ENCODE measurements around the gene RBMS1. TPM values are rescaled to one million over a fixed set of nuclear protein-coding genes. Genes with fewer than 3 reads are reported as not detected.
A peak's percentile ranks its signal among the peaks of the same experiment; 100 is the strongest.

The RBMS1 gene
- polyA plus RNA-seq, 2 of the 4 experiments (the other 2 are of a cell fraction) = 51.9 to 108 TPM

- ATAC-seq (no peak), FAIRE-seq (no peak), DNase-seq (ENCODE audit: low read depth in 1 of 2, low spot score in 1 of 2) (no peak)
- Histone ChIP-seq H3K4me2 (peak overlapping the region; percentile 73), H3K4me3 (no peak overlapping the region), H3K27ac (peak overlapping the region; percentile 88 to 97), H3K4me1 (peaks cover 91% of the 10 kb centered on the region), H3K9me3 (no peaks in the 10 kb centered on the region)
- 57% methylated on average over 3 of the region's 3 CpGs for WGBS (ENCODE audit: missing lambda C conversion rate)
- ChIA-PET CTCF (interaction anchor here (1.0 to 5.5 kb wide), 3 partner anchors 9 to 28 kb away, joined by 3 to 49 read pairs (median 5); no protein-coding TSS in a partner anchor), POLR2A (interaction anchor here (1.0 to 1.8 kb wide), 4 partner anchors 9 to 18 kb away, joined by 3 to 5 read pairs (median 4); no protein-coding TSS in a partner anchor)
- TF ChIP-seq TP53 (CRISPR knock-in tag; IDR thresholded peaks at IDR 0.05) (no peak), JUN (IDR thresholded peaks at IDR 0.05) (no peak), E2F6 (IDR thresholded peaks at IDR 0.05; ENCODE audit: borderline replicate concordance, low read depth) (no peak; the same call in 1 of the 2 replicates), CTCF (IDR thresholded peaks at IDR 0.05) (no peak), ESRRA (IDR thresholded peaks at IDR 0.05; ENCODE audit: borderline replicate concordance, low read length) (no peak), MYC (IDR thresholded peaks at IDR 0.05; ENCODE audit: borderline replicate concordance, low read length) (no peak)
Measured at GRCh38 chr2:160223560-160223959, 270.0 kb downstream of the RBMS1 start.

- H3K4me3 ChIP-seq = no peak overlapping the region
- H3K9me3 ChIP-seq = no peaks in the 10 kb centered on the region
- ChIA-PET POLR2A (no interaction called here), CTCF (interaction anchor here (1.3 to 5.5 kb wide), 2 partner anchors 13 to 29 kb away, joined by 3 to 49 read pairs; no protein-coding TSS in a partner anchor)
- WGBS (ENCODE audit: missing lambda C conversion rate) = 74% methylated on average over 7 of the region's 7 CpGs
- peak overlapping the region; percentile 73 for H3K4me2 ChIP-seq
- ATAC-seq (no peak), FAIRE-seq (no peak), DNase-seq (ENCODE audit: low read depth in 1 of 2, low spot score in 1 of 2) (no peak)
- peak overlapping the region; percentile 88 to 97 for H3K27ac ChIP-seq
- no peak for TF ChIP-seq RFX5 (IDR thresholded peaks at IDR 0.05)
- TF ChIP-seq RARB (CRISPR knock-in tag; IDR thresholded peaks at IDR 0.05) = no peak
- TF ChIP-seq CEBPB (IDR thresholded peaks at IDR 0.05) = no peak
- TF ChIP-seq EP300 (IDR thresholded peaks at IDR 0.05) = no peak
- TF ChIP-seq NPAS2 (CRISPR knock-in tag; IDR thresholded peaks at IDR 0.05; ENCODE audit: borderline replicate concordance) = no peak
- TF ChIP-seq USF2 (IDR thresholded peaks at IDR 0.05) = no peak
- TF ChIP-seq BHLHE40 (IDR thresholded peaks at IDR 0.05; ENCODE audit: low read depth, low read length) = no peak
- TF ChIP-seq FOXS1 (CRISPR knock-in tag; IDR thresholded peaks at IDR 0.05) = no peak
- no peak for TF ChIP-seq SREBF2 (IDR thresholded peaks at IDR 0.05)
- TF ChIP-seq CHD4 (IDR thresholded peaks at IDR 0.05; ENCODE audit: borderline replicate concordance) = no peak
- TF ChIP-seq HMGXB4 (CRISPR knock-in tag; IDR thresholded peaks at IDR 0.05; ENCODE audit: borderline replicate concordance) = no peak
- no peak for TF ChIP-seq PBX3 (IDR thresholded peaks at IDR 0.05)
- no peak for TF ChIP-seq JUN (IDR thresholded peaks at IDR 0.05)
- no peak for TF ChIP-seq SMC3 (IDR thresholded peaks at IDR 0.05)
- TF ChIP-seq TP53 (CRISPR knock-in tag; IDR thresholded peaks at IDR 0.05) = no peak
- no peak for TF ChIP-seq RAD21 (conservative IDR thresholded peaks at IDR 0.05 in 1 of 2, IDR thresholded peaks at IDR 0.05 in 1 of 2)
- H3K4me1 ChIP-seq = peaks cover 83% of the 10 kb centered on the region
Measured at GRCh38 chr2:160222546-160223283, 270.9 kb downstream of the RBMS1 start.
